Measurements from ENCODE around the gene ADCYAP1R1.

DNA sequence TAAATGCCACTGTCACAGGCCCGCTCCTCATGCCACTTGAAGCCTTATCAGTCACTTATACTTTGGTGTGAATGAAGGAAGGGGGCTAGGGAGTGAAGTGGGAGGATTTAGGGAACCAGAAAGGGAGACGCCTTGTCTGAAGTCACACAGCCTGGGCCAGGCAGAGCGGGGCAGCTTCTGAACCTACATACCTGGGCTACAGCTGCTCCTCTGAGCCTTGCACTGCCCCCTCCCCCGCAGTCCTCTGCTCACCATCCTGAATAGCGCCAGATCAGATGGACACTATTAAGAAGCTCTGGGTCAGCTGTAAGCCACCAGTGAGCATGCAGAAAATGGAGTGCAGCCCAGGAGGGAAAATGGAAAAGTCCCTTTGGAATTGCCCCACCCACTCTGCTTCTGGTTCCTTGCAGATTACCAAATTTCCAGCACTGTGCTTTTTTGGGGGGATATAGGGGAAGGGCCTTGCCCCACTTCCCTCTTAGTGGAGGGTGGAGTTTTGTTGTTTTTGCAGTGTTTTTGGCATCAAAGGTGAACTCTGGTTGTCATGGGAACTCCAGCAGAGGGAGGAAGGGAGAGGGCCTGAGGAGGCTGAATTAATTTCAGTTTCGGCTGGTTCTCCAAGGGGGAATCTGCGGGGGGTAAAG lies 35.0 kb upstream of the ADCYAP1R1 start:
- TF ChIP-seq, protein P1, sequence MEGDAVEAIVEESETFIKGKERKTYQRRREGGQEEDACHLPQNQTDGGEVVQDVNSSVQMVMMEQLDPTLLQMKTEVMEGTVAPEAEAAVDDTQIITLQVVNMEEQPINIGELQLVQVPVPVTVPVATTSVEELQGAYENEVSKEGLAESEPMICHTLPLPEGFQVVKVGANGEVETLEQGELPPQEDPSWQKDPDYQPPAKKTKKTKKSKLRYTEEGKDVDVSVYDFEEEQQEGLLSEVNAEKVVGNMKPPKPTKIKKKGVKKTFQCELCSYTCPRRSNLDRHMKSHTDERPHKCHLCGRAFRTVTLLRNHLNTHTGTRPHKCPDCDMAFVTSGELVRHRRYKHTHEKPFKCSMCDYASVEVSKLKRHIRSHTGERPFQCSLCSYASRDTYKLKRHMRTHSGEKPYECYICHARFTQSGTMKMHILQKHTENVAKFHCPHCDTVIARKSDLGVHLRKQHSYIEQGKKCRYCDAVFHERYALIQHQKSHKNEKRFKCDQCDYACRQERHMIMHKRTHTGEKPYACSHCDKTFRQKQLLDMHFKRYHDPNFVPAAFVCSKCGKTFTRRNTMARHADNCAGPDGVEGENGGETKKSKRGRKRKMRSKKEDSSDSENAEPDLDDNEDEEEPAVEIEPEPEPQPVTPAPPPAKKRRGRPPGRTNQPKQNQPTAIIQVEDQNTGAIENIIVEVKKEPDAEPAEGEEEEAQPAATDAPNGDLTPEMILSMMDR (IDR thresholded peaks at IDR 0.05; ENCODE audit: low read depth, low read length) = no peak
- no peak for TF ChIP-seq EZH2phosphoT487 (IDR thresholded peaks at IDR 0.05; ENCODE audit: low read depth)

All from OCI-LY3 (cell line).